OCI-LY1 (cell line): ENCODE data around the gene TACSTD2.
A peak's percentile ranks its signal among the peaks of the same experiment; 100 is the strongest.

ENCODE experiments used
- H2AFZ ChIP-seq: fragments of 200-600 bp; sonication (generic), shearing (Covaris generic); 2 replicates; pipeline ENCODE4 v1.6.0; 2014; ENCODE audit warnings: antibody characterized with exemption, mild to moderate bottlenecking, low read length
- H3F3A ChIP-seq: fragments of 200-600 bp; sonication (generic), shearing (Covaris generic); 2 replicates; pipeline ENCODE4 v1.6.0; 2014; ENCODE audit warnings: mild to moderate bottlenecking, antibody characterized with exemption, low read length, moderate library complexity; ENCODE audit not compliant: insufficient read depth
- H3K27ac ChIP-seq: fragments of 200-600 bp; sonication (generic); 2 replicates; pipeline ENCODE4 v1.5.1; 2014; ENCODE audit warnings: low read length, mixed run types, mild to moderate bottlenecking, low read depth; ENCODE audit not compliant: poor library complexity, severe bottlenecking
- H3K27me3 ChIP-seq: fragments of 200-600 bp; sonication (generic); 2 replicates; pipeline ENCODE4 v1.6.0; 2014; ENCODE audit warnings: antibody characterized with exemption, mild to moderate bottlenecking, low read length, moderate library complexity; ENCODE audit not compliant: insufficient read depth
- H3K36me3 ChIP-seq: fragments of 200-600 bp; sonication (generic); 2 replicates; pipeline ENCODE4 v1.6.1; 2014; ENCODE audit warnings: mild to moderate bottlenecking, antibody characterized with exemption, low read length, moderate library complexity, mixed read lengths; ENCODE audit not compliant: insufficient read depth
- H3K4me1 ChIP-seq: fragments of 200-600 bp; sonication (generic); 2 replicates; pipeline ENCODE4 v1.5.1; 2014; ENCODE audit warnings: mild to moderate bottlenecking, low read length, moderate library complexity; ENCODE audit not compliant: insufficient read depth, severe bottlenecking
- H3K4me2 ChIP-seq: fragments of 200-600 bp; sonication (generic), shearing (Covaris generic); 2 replicates; pipeline ENCODE4 v1.6.1; 2014; ENCODE audit warnings: low read length
- H3K4me3 ChIP-seq: fragments of 200-600 bp; sonication (generic); 2 replicates; pipeline ENCODE4 v1.5.1; 2014; ENCODE audit warnings: low read length, low read depth, mild to moderate bottlenecking, mixed read lengths; ENCODE audit not compliant: poor library complexity, severe bottlenecking
- H3K79me2 ChIP-seq: fragments of 200-600 bp; shearing (Covaris generic); 2 replicates; pipeline ENCODE4 v1.6.1; 2016; ENCODE audit warnings: mixed run types, low read length, mixed read lengths; ENCODE audit not compliant: insufficient read depth
- H3K9ac ChIP-seq: fragments of 200-600 bp; sonication (generic), shearing (Covaris generic); 2 replicates; pipeline ENCODE4 v1.6.1; 2014; ENCODE audit warnings: mild to moderate bottlenecking, low read length, mixed read lengths
- H3K9me2 ChIP-seq: fragments of 200-600 bp; sonication (generic), shearing (Covaris generic); 2 replicates; pipeline ENCODE4 v1.6.1; 2014; ENCODE audit warnings: low read depth, mild to moderate bottlenecking, low read length, mixed read lengths
- H3K9me3 ChIP-seq: fragments of 200-600 bp; shearing (Covaris generic); 2 replicates; pipeline ENCODE4 v1.6.1; 2014; ENCODE audit warnings: low read length, mixed read lengths
- H4K20me1 ChIP-seq: fragments of 200-600 bp; sonication (generic), shearing (Covaris generic); 2 replicates; pipeline ENCODE4 v1.6.0; 2016; ENCODE audit warnings: mild to moderate bottlenecking, low read length; ENCODE audit not compliant: insufficient read depth
- EZH2 ChIP-seq: fragments of 200-600 bp; sonication (generic), shearing (Covaris generic); IDR thresholded peaks from 2 replicates; pipeline ENCODE4 v1.8.0; 2017; ENCODE audit warnings: borderline replicate concordance, mixed run types, mild to moderate bottlenecking, antibody characterized with exemption, low read length, moderate library complexity, mixed read lengths
- TF ChIP-seq, protein P1 (sequence below): fragments of 200-600 bp; sonication (generic), shearing (Covaris generic); IDR thresholded peaks from 2 replicates; pipeline ENCODE4 v1.5.1; 2017; ENCODE audit warnings: mild to moderate bottlenecking, antibody characterized with exemption, low read length, moderate library complexity, mixed read lengths

TACSTD2 gene

DNA sequence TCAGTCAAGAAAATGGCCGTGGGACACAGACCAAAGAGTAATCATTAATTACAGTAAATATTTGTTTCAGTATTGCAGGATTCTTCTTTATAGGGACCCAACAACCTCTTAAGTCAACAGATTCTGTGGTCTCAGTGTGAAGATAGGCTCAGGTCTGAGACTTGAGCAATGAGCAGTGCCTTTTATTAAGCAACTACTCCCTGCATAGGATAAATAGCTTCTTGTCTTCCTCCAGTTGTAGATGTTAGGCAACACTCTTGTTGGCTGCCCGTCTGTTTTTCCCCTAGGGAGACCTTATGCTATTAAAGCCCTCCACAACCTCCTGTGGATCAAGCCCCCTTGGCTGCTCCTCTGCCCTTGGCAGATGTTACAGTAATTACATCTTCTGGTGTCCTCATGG lies 28.7 kb downstream of the TACSTD2 start:
- TF ChIP-seq, protein P1, sequence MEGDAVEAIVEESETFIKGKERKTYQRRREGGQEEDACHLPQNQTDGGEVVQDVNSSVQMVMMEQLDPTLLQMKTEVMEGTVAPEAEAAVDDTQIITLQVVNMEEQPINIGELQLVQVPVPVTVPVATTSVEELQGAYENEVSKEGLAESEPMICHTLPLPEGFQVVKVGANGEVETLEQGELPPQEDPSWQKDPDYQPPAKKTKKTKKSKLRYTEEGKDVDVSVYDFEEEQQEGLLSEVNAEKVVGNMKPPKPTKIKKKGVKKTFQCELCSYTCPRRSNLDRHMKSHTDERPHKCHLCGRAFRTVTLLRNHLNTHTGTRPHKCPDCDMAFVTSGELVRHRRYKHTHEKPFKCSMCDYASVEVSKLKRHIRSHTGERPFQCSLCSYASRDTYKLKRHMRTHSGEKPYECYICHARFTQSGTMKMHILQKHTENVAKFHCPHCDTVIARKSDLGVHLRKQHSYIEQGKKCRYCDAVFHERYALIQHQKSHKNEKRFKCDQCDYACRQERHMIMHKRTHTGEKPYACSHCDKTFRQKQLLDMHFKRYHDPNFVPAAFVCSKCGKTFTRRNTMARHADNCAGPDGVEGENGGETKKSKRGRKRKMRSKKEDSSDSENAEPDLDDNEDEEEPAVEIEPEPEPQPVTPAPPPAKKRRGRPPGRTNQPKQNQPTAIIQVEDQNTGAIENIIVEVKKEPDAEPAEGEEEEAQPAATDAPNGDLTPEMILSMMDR: no peak
- no peak for TF ChIP-seq EZH2
- H4K20me1 ChIP-seq: no peaks in the 10 kb centered on the region
- H3K9ac ChIP-seq: no peak overlapping the region
- no peak overlapping the region for H2AFZ ChIP-seq
- no peaks in the 10 kb centered on the region for H3K36me3 ChIP-seq
- no peaks in the 10 kb centered on the region for H3K9me2 ChIP-seq
- H3F3A ChIP-seq: no peaks in the 10 kb centered on the region
- peaks cover 17% of the 10 kb centered on the region for H3K4me1 ChIP-seq
- no peak overlapping the region for H3K4me2 ChIP-seq
- no peaks in the 10 kb centered on the region for H3K9me3 ChIP-seq
- no peak overlapping the region for H3K27ac ChIP-seq
- H3K79me2 ChIP-seq: 0 out of 2 replicates have a peak, but pooled peaks cover 4% of the 10 kb centered on the region
- H3K4me3 ChIP-seq: no peak overlapping the region
- peaks cover 5% of the 10 kb centered on the region for H3K27me3 ChIP-seq

DNA sequence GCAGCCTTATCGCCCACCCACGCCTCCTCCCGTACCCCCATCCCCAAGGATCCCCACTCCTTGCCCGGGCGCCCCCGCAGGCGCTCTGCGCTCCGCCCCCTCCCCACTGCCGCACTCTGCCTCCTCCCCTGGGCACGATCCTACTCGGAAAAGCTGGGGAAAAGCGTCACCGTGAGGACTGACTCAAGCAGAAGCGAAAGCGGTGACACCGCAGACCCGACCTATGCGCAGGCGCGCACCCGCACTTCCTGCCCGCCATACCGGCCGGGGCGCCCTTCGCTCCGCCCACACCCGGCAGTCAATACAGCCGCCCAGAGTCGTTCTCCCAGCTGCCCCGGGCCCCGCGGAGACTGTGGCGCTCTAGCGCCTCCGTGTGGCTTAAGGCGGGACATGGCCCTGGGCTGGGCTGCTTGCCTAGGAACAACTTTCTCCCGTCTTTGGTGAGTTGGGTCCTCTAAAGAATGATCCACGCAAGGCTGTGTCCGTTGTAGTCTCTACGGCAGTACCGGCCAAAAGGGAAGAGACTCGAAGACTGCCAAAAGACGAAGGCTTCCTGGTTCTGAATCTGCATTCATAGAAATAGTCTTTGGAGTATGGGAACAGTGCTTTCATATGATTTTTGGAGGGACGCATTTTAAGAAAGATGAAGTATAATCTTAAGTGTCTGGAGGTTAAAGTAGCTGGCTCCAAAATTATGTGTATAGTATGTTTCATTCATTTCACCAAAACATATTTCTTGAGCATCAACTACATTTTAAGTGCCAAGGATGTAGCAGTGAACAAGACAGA lies 30.3 kb downstream of the TACSTD2 start, which contains the start of gene OMA1:
Gene OMA1, minus strand, starts transcription at position 207 of the 789 bp plus-strand sequence. CDS start 7,432 bp downstream, outside the sequence.
- Histone ChIP-seq H3K27me3 (peaks cover 5% of the 10 kb centered on the region), H3K27ac (peak within 1 kb of the TSS; percentile 29), H3K9ac (peak within 1 kb of the TSS; percentile 89), H3K36me3 (no peaks in the 10 kb centered on the region), H3K79me2 (0 out of 2 replicates have a peak, but pooled peaks cover 4% of the 10 kb centered on the region), H3K4me2 (peak within 1 kb of the TSS; percentile 83), H2AFZ (peak within 1 kb of the TSS; percentile 90; the same call in 1 of the 2 replicates), H3K4me1 (peaks cover 17% of the 10 kb centered on the region), H3K9me2 (no peaks in the 10 kb centered on the region), H3K9me3 (no peaks in the 10 kb centered on the region), H4K20me1 (no peaks in the 10 kb centered on the region), H3F3A (no peaks in the 10 kb centered on the region), H3K4me3 (peak within 1 kb of the TSS; percentile 91)
- TF ChIP-seq, protein P1: peak; percentile 95
- no peak for TF ChIP-seq EZH2

DNA sequence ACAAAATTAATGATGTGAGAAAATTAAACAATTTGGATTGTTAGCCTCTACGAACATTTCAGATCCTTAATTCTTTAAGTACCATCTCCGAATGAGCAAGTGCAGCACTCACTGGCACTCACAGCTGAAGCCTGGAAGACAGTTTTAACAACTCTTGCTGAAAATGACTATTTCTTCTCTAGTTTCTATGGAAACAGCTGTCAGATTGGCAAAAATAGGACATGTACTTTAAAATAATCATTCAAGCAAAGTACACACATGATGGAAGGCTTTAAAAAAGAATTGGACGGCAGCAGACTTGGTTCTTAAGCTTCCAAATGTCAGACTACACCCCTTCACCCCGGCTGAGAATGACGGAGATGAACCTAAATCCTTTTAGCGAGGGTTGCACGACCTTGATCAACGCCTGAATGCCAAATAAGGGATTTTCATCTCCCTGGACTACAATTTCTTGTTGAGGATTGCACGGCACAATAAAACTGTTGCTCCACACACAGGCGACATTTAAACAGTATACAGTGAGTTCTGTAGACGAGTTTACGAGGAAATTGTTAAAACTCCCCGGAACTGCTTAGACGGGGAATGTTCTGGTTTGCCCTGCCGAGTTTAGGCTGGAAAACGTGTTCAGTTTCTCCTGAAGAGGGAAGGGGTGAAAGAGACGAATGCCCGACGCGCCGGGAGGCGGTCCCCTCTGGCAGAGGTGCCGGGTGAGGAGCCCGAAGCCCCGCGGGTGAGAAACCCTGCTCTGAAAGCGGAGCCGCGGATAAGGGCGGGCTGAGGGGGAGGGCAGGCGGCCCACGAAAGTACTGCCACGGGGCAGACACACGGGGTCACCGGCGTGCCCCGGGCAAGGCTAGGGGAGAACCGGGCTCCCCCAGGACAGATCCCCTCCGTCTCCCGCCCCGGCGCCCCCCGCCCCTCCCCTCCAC lies 31.2 kb downstream of the TACSTD2 start:
- Histone ChIP-seq H3K4me2 (peak overlapping the region; percentile 83), H2AFZ (no peak overlapping the region), H3K36me3 (no peaks in the 10 kb centered on the region), H3K79me2 (0 out of 2 replicates have a peak, but pooled peaks cover 4% of the 10 kb centered on the region), H3K27me3 (peaks cover 5% of the 10 kb centered on the region), H3K4me1 (peaks cover 17% of the 10 kb centered on the region), H3K4me3 (peak overlapping the region; percentile 91), H3K9ac (peak overlapping the region; percentile 89), H3F3A (no peaks in the 10 kb centered on the region), H4K20me1 (no peaks in the 10 kb centered on the region), H3K27ac (peak overlapping the region; percentile 29), H3K9me2 (no peaks in the 10 kb centered on the region), H3K9me3 (no peaks in the 10 kb centered on the region)
- TF ChIP-seq, protein P1: no peak
- TF ChIP-seq EZH2: no peak
